Fibroblast of lung (primary cell): ENCODE measurements around the gene EVI5.

Source experiments
- EZH2 ChIP-seq: IDR thresholded peaks from 2 replicates; pipeline ENCODE4 v1.5.1; 2012; ENCODE audit warnings: low read length, control low read depth, mild to moderate bottlenecking; ENCODE audit errors: missing control alignments
- TF ChIP-seq, protein P1 (sequence below), 2 donors: IDR thresholded peaks in 1 of 2; conservative IDR thresholded peaks in 1 of 2; 1 replicate in 1 of 2; 2 replicates in 1 of 2; pipeline ENCODE4 v1.5.1; 2011 to 2012; ENCODE audit warnings: low read length in 2 of 2, control low read depth in 1 of 2, inconsistent platforms in 1 of 2, low read depth in 1 of 2, mild to moderate bottlenecking in 1 of 2

DNA sequence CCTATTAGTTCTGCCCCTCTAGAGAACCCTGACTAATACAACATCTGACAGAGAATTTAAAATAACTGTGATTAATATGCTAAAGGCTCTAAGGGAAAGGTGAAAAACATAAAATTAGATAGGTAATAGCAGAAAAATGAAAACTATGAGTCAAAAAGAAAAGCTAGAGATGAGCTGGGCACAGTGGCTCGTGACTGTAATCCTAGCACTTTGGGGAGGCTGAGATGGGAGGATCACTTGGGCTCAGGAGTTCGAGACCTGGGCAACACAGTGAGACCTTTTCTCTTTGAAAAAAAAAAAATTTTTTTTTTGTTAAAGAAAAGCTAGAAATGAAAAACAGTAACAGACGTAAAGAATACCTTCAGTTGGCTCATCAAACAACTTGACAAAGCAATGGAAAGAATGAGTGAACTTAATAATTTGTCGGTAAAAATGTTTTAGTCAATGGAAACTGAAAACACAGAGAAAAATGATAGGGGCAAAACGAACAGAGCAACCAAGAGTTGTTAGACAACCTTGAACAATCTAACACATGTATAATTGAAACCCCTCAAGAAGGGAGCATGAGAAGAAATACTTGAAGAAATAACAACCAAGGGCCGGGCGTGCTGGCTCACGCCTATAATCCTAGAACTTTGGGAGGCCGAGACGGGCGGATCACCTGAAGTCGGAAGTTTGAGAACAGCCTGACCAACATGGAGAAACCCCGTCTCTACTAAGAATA, 165.3 kb downstream of the EVI5 start:
- TF ChIP-seq, protein P1, sequence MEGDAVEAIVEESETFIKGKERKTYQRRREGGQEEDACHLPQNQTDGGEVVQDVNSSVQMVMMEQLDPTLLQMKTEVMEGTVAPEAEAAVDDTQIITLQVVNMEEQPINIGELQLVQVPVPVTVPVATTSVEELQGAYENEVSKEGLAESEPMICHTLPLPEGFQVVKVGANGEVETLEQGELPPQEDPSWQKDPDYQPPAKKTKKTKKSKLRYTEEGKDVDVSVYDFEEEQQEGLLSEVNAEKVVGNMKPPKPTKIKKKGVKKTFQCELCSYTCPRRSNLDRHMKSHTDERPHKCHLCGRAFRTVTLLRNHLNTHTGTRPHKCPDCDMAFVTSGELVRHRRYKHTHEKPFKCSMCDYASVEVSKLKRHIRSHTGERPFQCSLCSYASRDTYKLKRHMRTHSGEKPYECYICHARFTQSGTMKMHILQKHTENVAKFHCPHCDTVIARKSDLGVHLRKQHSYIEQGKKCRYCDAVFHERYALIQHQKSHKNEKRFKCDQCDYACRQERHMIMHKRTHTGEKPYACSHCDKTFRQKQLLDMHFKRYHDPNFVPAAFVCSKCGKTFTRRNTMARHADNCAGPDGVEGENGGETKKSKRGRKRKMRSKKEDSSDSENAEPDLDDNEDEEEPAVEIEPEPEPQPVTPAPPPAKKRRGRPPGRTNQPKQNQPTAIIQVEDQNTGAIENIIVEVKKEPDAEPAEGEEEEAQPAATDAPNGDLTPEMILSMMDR (conservative IDR thresholded peaks at IDR 0.05 in 1 of 2, IDR thresholded peaks at IDR 0.05 in 1 of 2; ENCODE audit: low read depth in 1 of 2, low read length in 2 of 2), result no peak
- TF ChIP-seq EZH2, result no peak
